Neural cell (in vitro differentiated cells): Measurements from ENCODE around the gene FARP1. TPM values are rescaled to one million over a fixed set of nuclear protein-coding genes. Genes with fewer than 3 reads are reported as not detected.

Experiments
- H2AFZ ChIP-seq: fragments of 200-600, 300-800 bp; sonication (generic), shearing (Covaris generic); 2 replicates; pipeline ENCODE4 v1.6.0; 2014; ENCODE audit warnings: low read depth, mild to moderate bottlenecking, antibody characterized with exemption, low read length, moderate library complexity
- H3F3A ChIP-seq: fragments of 200-600 bp; shearing (Covaris generic); 2 replicates; pipeline ENCODE4 v1.6.1; 2016; ENCODE audit warnings: mild to moderate bottlenecking, moderate library complexity, mixed read lengths, antibody characterized with exemption, low read length; ENCODE audit not compliant: insufficient read depth, poor library complexity, severe bottlenecking
- H3K27ac ChIP-seq: fragments of 200-600, 300-800 bp; sonication (generic), shearing (Covaris generic); 2 replicates; pipeline ENCODE4 v1.5.1; 2014; ENCODE audit warnings: mild to moderate bottlenecking, low read length, moderate library complexity
- H3K27me3 ChIP-seq: fragments of 300-800, 200-600 bp; sonication (generic), shearing (Covaris generic); 2 replicates; pipeline ENCODE4 v1.6.0; 2014; ENCODE audit warnings: mild to moderate bottlenecking, low read depth, low read length, moderate library complexity; ENCODE audit not compliant: insufficient read depth
- H3K36me3 ChIP-seq: fragments of 300-800, 200-600 bp; sonication (generic), shearing (Covaris generic); 2 replicates; pipeline ENCODE4 v1.5.1; 2014; ENCODE audit warnings: mild to moderate bottlenecking, antibody characterized with exemption, low read length, moderate library complexity; ENCODE audit not compliant: insufficient read depth
- H3K4me2 ChIP-seq: fragments of 300-800, 200-600 bp; sonication (generic), shearing (Covaris generic); 2 replicates; pipeline ENCODE4 v1.6.0; 2014; ENCODE audit warnings: mild to moderate bottlenecking, low read length
- H3K4me3 ChIP-seq: fragments of 300-800, 200-600 bp; sonication (generic), shearing (Covaris generic); 2 replicates; pipeline ENCODE4 v1.5.1; 2014; ENCODE audit warnings: mild to moderate bottlenecking, low read length, moderate library complexity
- H3K79me2 ChIP-seq: fragments of 200-600 bp; shearing (Covaris generic); replicated peaks from 2 replicates; pipeline ENCODE4 v1.6.0; 2014; ENCODE audit warnings: mild to moderate bottlenecking, low read length, moderate library complexity; ENCODE audit not compliant: insufficient read depth
- H3K9ac ChIP-seq: fragments of 300-800, 200-600 bp; sonication (generic), shearing (Covaris generic); 2 replicates; pipeline ENCODE4 v1.6.1; 2016; ENCODE audit warnings: mild to moderate bottlenecking, low read length, mixed read lengths
- H3K9me2 ChIP-seq: fragments of 200-600 bp; shearing (Covaris generic); 2 replicates; pipeline ENCODE4 v1.6.1; 2016; ENCODE audit warnings: mild to moderate bottlenecking, low read length, mixed read lengths; ENCODE audit not compliant: insufficient read depth
- H3K9me3 ChIP-seq: fragments of 200-600, 300-800 bp; sonication (generic), shearing (Covaris generic); 2 replicates; pipeline ENCODE4 v1.6.1; 2016; ENCODE audit warnings: mild to moderate bottlenecking, mixed run types, low read length, moderate library complexity, mixed read lengths
- H4K20me1 ChIP-seq: fragments of 200-600 bp; shearing (Covaris generic); 2 replicates; pipeline ENCODE4 v1.6.1; 2016; ENCODE audit warnings: mild to moderate bottlenecking, mixed run types; ENCODE audit not compliant: insufficient read depth
- CTCF ChIP-seq: fragments of 450-650 bp; IDR thresholded peaks from 2 replicates; pipeline ENCODE4 v1.5.1; 2014; ENCODE audit warnings: antibody characterized with exemption, mild to moderate bottlenecking, moderate library complexity; ENCODE audit not compliant: poor library complexity, severe bottlenecking
- EP300 ChIP-seq: fragments of 450-650 bp; conservative IDR thresholded peaks from 2 replicates; pipeline ENCODE4 v1.6.1; 2014; ENCODE audit warnings: antibody characterized with exemption, mild to moderate bottlenecking, moderate library complexity; ENCODE audit not compliant: poor library complexity, severe bottlenecking
- EZH2 ChIP-seq: fragments of 200-600, 300-800 bp; shearing (Covaris generic), sonication (generic); IDR thresholded peaks from 2 replicates; pipeline ENCODE4 v1.6.1; 2014; ENCODE audit warnings: antibody characterized with exemption, low read length, borderline replicate concordance, mild to moderate bottlenecking; ENCODE audit not compliant: insufficient read depth, poor library complexity, severe bottlenecking
- MXI1 ChIP-seq: fragments of 450-650 bp; conservative IDR thresholded peaks from 2 replicates; pipeline ENCODE4 v1.6.1; 2014; ENCODE audit warnings: antibody characterized with exemption, mild to moderate bottlenecking; ENCODE audit not compliant: poor library complexity, severe bottlenecking
- POLR2AphosphoS5 ChIP-seq: IDR thresholded peaks from 2 replicates; pipeline ENCODE4 v1.6.1; 2012
- RAD21 ChIP-seq: fragments of 450-650 bp; conservative IDR thresholded peaks from 2 replicates; pipeline ENCODE4 v1.6.1; 2014; ENCODE audit warnings: antibody characterized with exemption, mild to moderate bottlenecking, moderate library complexity
- REST ChIP-seq: IDR thresholded peaks from 2 replicates; pipeline ENCODE4 v1.6.1; 2012; ENCODE audit warnings: borderline replicate concordance
- SMC3 ChIP-seq: fragments of 450-650 bp; conservative IDR thresholded peaks from 2 replicates; pipeline ENCODE4 v1.6.1; 2014; ENCODE audit warnings: antibody characterized with exemption, mild to moderate bottlenecking, moderate library complexity; ENCODE audit not compliant: poor library complexity
- TAF1 ChIP-seq: IDR thresholded peaks from 2 replicates; pipeline ENCODE4 v1.6.1; 2012; ENCODE audit warnings: low read depth
- polyA plus RNA-seq: library from polyadenylated mRNA; depleted of rRNA; stranded (reverse); fragments of >200 nt; gene quantifications from 2 replicates; pipeline ENCODE4 v1.2.3, GENCODE V29; 2014

Gene FARP1
- polyA plus RNA-seq, 1 donor from 2014 or later: 19.7 TPM

GRCh38 chr13:98221234-98221633, 78.3 kb downstream of the FARP1 start:
- H3K9me2 ChIP-seq: no peaks in the 10 kb centered on the region
- peaks cover 18% of the 10 kb centered on the region for H3K79me2 ChIP-seq
- H3K9me3 ChIP-seq: no peaks in the 10 kb centered on the region
- TF ChIP-seq REST (no peak), EP300 (no peak), POLR2AphosphoS5 (no peak), SMC3 (no peak), RAD21 (no peak), TAF1 (no peak), MXI1 (no peak), EZH2 (no peak), CTCF (no peak)
- no peaks in the 10 kb centered on the region for H3F3A ChIP-seq
- H3K4me2 ChIP-seq: no peak overlapping the region
- no peaks in the 10 kb centered on the region for H4K20me1 ChIP-seq
- H3K36me3 ChIP-seq: no peaks in the 10 kb centered on the region
- H3K9ac ChIP-seq: no peak overlapping the region
- H3K4me3 ChIP-seq: no peak overlapping the region
- H2AFZ ChIP-seq: no peak overlapping the region
- H3K27ac ChIP-seq: no peak overlapping the region
- no peaks in the 10 kb centered on the region for H3K27me3 ChIP-seq

GRCh38 chr13:98222081-98222554, 79.2 kb downstream of the FARP1 start:
- H3K36me3 ChIP-seq: no peaks in the 10 kb centered on the region
- H3K4me3 ChIP-seq: no peak overlapping the region
- no peaks in the 10 kb centered on the region for H3K9me2 ChIP-seq
- H3K4me2 ChIP-seq: no peak overlapping the region
- no peaks in the 10 kb centered on the region for H3K9me3 ChIP-seq
- no peak overlapping the region for H3K27ac ChIP-seq
- H3K9ac ChIP-seq: no peak overlapping the region
- no peaks in the 10 kb centered on the region for H3K27me3 ChIP-seq
- no peak overlapping the region for H2AFZ ChIP-seq
- H4K20me1 ChIP-seq: no peaks in the 10 kb centered on the region
- H3F3A ChIP-seq: no peaks in the 10 kb centered on the region
- peaks cover 18% of the 10 kb centered on the region for H3K79me2 ChIP-seq
- TF ChIP-seq MXI1 (no peak), RAD21 (no peak), POLR2AphosphoS5 (no peak), TAF1 (no peak), SMC3 (no peak), EP300 (no peak), REST (no peak), EZH2 (no peak), CTCF (no peak)
